ENCODE measurements around the gene PPDPF. TPM values are rescaled to one million over a fixed set of nuclear protein-coding genes. Genes with fewer than 3 reads are reported as not detected.
A peak's percentile ranks its signal among the peaks of the same experiment; 100 is the strongest.

PPDPF gene
- total and polyA plus RNA-seq, 2 donors (not counting 3 experiments of a cell fraction or from before 2014, with no cell fraction given), result 52.2 to 219 TPM

DNA sequence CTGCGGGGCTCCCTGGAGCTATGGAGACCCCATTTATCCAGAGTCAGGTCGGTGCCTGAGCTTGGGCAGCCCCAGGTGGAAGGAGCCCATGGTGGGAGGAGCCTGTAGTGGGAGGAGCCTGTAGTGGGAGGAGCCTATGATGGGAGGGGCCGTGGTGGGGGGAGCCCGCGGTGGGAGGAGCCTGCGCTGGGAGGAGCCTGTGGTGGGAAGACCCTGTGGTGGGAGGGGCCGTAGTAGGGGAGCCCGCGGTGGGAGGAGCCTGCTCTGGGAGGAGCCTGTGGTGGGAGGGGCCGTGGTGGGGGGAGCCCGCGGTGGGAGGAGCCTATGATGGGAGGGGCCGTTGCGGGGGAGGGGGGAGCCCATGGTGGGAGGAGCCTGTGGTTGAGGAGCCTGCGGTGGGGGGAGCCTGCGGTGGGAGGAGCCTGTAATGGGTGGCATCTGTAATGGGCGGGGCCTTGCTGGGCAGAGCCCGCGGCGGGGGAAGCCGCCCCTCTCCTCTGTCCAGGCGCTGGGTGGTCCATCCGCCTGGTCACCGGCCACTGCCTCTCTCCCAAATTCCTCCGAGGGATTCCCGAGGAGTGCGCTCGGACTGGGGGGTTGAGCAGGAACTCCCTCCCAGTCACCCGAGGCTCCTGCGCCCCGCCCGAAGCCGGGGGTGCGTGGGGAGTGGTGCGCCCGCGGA lies 32.8 kb downstream of the PPDPF start:
- FAIRE-seq, result peak; percentile 82
- CTCF ChIA-PET, result interaction anchor here (1.0 to 1.1 kb wide), 2 partner anchors 15 to 21 kb away, joined by 4 to 5 read pairs; partner anchors contain the start of gene HELZ2
- intact Hi-C loops (cut with micrococcal nuclease), result loop anchor here (1.0 kb wide), 1 partner anchor 74 kb away; the partner anchor contains the start of gene GMEB2

More for the DNA sequence above, 32.8 kb downstream of the PPDPF start:
- no peaks in the 10 kb centered on the region for H3K27me3 ChIP-seq (ENCODE audit: control insufficient read depth in 2 of 2, insufficient read depth in 2 of 2, low read length in 2 of 2)
- H3K27ac ChIP-seq (ENCODE audit: insufficient read depth, low read depth, low read length), result no peak overlapping the region
- TF ChIP-seq GATA2 (IDR thresholded peaks at IDR 0.05; ENCODE audit: insufficient read depth, insufficient read length, low read depth, low read length) (no peak), EZH2 (IDR thresholded peaks at IDR 0.05; ENCODE audit: borderline replicate concordance, low read depth, low read length, severe bottlenecking) (no peak), POLR2AphosphoS5 (IDR thresholded peaks at IDR 0.05; ENCODE audit: insufficient read depth, low read depth, low read length) (peak; percentile 41), MYC (IDR thresholded peaks at IDR 0.05; ENCODE audit: low read depth, low read length) (no peak), FOS (IDR thresholded peaks at IDR 0.05; ENCODE audit: borderline replicate concordance, insufficient read depth, low read length) (no peak), JUN (IDR thresholded peaks at IDR 0.05; ENCODE audit: borderline replicate concordance, insufficient read depth, insufficient read length, low read depth) (no peak), POLR2A (IDR thresholded peaks at IDR 0.05; ENCODE audit: low read depth, low read length) (peak; percentile 44)
- TF ChIP-seq, protein P1, sequence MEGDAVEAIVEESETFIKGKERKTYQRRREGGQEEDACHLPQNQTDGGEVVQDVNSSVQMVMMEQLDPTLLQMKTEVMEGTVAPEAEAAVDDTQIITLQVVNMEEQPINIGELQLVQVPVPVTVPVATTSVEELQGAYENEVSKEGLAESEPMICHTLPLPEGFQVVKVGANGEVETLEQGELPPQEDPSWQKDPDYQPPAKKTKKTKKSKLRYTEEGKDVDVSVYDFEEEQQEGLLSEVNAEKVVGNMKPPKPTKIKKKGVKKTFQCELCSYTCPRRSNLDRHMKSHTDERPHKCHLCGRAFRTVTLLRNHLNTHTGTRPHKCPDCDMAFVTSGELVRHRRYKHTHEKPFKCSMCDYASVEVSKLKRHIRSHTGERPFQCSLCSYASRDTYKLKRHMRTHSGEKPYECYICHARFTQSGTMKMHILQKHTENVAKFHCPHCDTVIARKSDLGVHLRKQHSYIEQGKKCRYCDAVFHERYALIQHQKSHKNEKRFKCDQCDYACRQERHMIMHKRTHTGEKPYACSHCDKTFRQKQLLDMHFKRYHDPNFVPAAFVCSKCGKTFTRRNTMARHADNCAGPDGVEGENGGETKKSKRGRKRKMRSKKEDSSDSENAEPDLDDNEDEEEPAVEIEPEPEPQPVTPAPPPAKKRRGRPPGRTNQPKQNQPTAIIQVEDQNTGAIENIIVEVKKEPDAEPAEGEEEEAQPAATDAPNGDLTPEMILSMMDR (IDR thresholded peaks at IDR 0.05; ENCODE audit: extremely low read depth in 1 of 2, insufficient read depth in 1 of 2, low read depth in 1 of 2, low read length in 2 of 2), result no peak
- TF ChIP-seq, protein P2, sequence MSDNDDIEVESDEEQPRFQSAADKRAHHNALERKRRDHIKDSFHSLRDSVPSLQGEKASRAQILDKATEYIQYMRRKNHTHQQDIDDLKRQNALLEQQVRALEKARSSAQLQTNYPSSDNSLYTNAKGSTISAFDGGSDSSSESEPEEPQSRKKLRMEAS (IDR thresholded peaks at IDR 0.05; ENCODE audit: insufficient read depth, insufficient read length), result no peak
- H3K9me1 ChIP-seq (replicated peaks; ENCODE audit: control insufficient read depth, extremely low read depth, insufficient read depth, low read length), result no peaks in the 10 kb centered on the region
- H3K4me2 ChIP-seq (ENCODE audit: insufficient read depth, low read length), result peak overlapping the region; percentile 86
- peak; percentile 84 for DNase-seq (ENCODE audit: low read depth, low spot score)
- peak overlapping the region; percentile 35 for H3K9ac ChIP-seq (replicated peaks; ENCODE audit: extremely low read depth, insufficient read depth, low read length)
- no TSS peak for BruUV-seq (replicated peaks)
- H3K9me3 ChIP-seq (replicated peaks; ENCODE audit: control insufficient read depth, insufficient read depth, low read length), result no peaks in the 10 kb centered on the region
- H2AFZ ChIP-seq (ENCODE audit: low read depth, low read length), result peak overlapping the region; percentile 94
- no peaks in the 10 kb centered on the region for H4K20me1 ChIP-seq (replicated peaks; ENCODE audit: control insufficient read depth, extremely low read depth, insufficient read depth, low read length)
- POLR2A ChIA-PET, result interaction anchor here (0.7 kb wide), 1 partner anchor 32 kb away, joined by 3 read pairs; no protein-coding TSS in a partner anchor
- H3K4me1 ChIP-seq (ENCODE audit: control insufficient read depth, extremely low read depth, insufficient read depth, low read length), result no peaks in the 10 kb centered on the region
- H3K79me2 ChIP-seq (ENCODE audit: control insufficient read depth, insufficient read depth, low read length), result no peaks in the 10 kb centered on the region
- no peaks in the 10 kb centered on the region for H3K36me3 ChIP-seq (ENCODE audit: control insufficient read depth in 2 of 2, extremely low read depth in 1 of 2, insufficient read depth in 2 of 2, low read length in 2 of 2)
- dilution Hi-C loops (cut with MboI; ENCODE audit: extremely low pct_ligation_motif_present, low sequenced_read_pairs), result no loop called here
- H3K4me3 ChIP-seq (replicated peaks in 1 of 3; ENCODE audit: insufficient read depth in 1 of 3, low read depth in 1 of 3, low read length in 3 of 3), result peak overlapping the region; percentile 56 to 91 (median 72)
